Progenitor cell of endocrine pancreas (in vitro differentiated cells): ENCODE data around the gene TALDO1. TPM values are rescaled to one million over a fixed set of nuclear protein-coding genes. Genes with fewer than 3 reads are reported as not detected.

Experiments
- DNase-seq: peaks from one replicate; pipeline ENCODE4 v3.0.0; 2021; ENCODE audit warnings: low spot score; ENCODE audit not compliant: unreplicated experiment
- H3K27ac Mint-ChIP-seq: 2 replicates; pipeline ENCODE4 v1.8.0; 2021; ENCODE audit warnings: mild to moderate bottlenecking, moderate library complexity, mixed read lengths
- H3K27me3 Mint-ChIP-seq: 2 replicates; pipeline ENCODE4 v1.8.0; 2021; ENCODE audit warnings: mixed read lengths
- H3K36me3 Mint-ChIP-seq: 2 replicates; pipeline ENCODE4 v1.8.0; 2022; ENCODE audit warnings: mixed read lengths; ENCODE audit not compliant: insufficient read depth
- H3K4me1 Mint-ChIP-seq: 2 replicates; pipeline ENCODE4 v1.8.0; 2021; ENCODE audit warnings: low read depth, mixed read lengths
- H3K4me3 Mint-ChIP-seq: 2 replicates; pipeline ENCODE4 v1.8.0; 2021; ENCODE audit warnings: low read depth, mild to moderate bottlenecking, moderate library complexity, mixed read lengths
- H3K9me3 Mint-ChIP-seq: 2 replicates; pipeline ENCODE4 v1.8.0; 2021; ENCODE audit warnings: low read depth, mixed read lengths
- CTCF ChIP-seq: fragments of 200-600 bp; sonication (generic); IDR thresholded peaks from one replicate; pipeline ENCODE4 v1.5.0; 2021; ENCODE audit warnings: antibody characterized with exemption, mild to moderate bottlenecking; ENCODE audit not compliant: unreplicated experiment
- total RNA-seq: library from RNA; stranded (reverse); gene quantifications from 2 replicates; pipeline ENCODE4 v1.2.1, GENCODE V29; 2021

TALDO1 gene
- total RNA-seq, 1 donor from 2014 or later, result 112 TPM

- Mint-ChIP-seq H3K9me3 (no peaks in the 10 kb centered on the region), H3K4me3 (peak overlapping the region; percentile 60), H3K4me1 (peaks cover 16% of the 10 kb centered on the region), H3K27me3 (no peaks in the 10 kb centered on the region), H3K36me3 (peaks cover 1% of the 10 kb centered on the region), H3K27ac (peak overlapping the region; percentile 64)
- no peak for DNase-seq
- TF ChIP-seq CTCF, result no peak
These were observed 42.3 kb upstream of the TALDO1 start for GRCh38 chr11:704781-705645.

GRCh38 chr11:705646-706438 is 41.4 kb upstream of the TALDO1 start, which contains the start of gene EPS8L2:
TSS of gene EPS8L2 (plus strand) at chr11:706231. CDS start at chr11:709408, 3,177 bp downstream.
- H3K27ac Mint-ChIP-seq, result peak within 1 kb of the TSS; percentile 64
- H3K9me3 Mint-ChIP-seq, result no peaks in the 10 kb centered on the region
- peak within 1 kb of the TSS; percentile 72 for H3K4me3 Mint-ChIP-seq
- DNase-seq, result no peak
- H3K36me3 Mint-ChIP-seq, result peaks cover 1% of the 10 kb centered on the region
- H3K4me1 Mint-ChIP-seq, result peaks cover 21% of the 10 kb centered on the region
- H3K27me3 Mint-ChIP-seq, result no peaks in the 10 kb centered on the region
- no peak for TF ChIP-seq CTCF

- H3K27me3 Mint-ChIP-seq, result no peaks in the 10 kb centered on the region
- H3K36me3 Mint-ChIP-seq, result peaks cover 3% of the 10 kb centered on the region
- peak overlapping the region; percentile 72 for H3K4me3 Mint-ChIP-seq
- H3K9me3 Mint-ChIP-seq, result no peaks in the 10 kb centered on the region
- no peak for TF ChIP-seq CTCF
- peaks cover 25% of the 10 kb centered on the region for H3K4me1 Mint-ChIP-seq
- DNase-seq, result no peak
- H3K27ac Mint-ChIP-seq, result no peak overlapping the region
These were observed 40.8 kb upstream of the TALDO1 start for GRCh38 chr11:706439-706956.

GRCh38 chr11:706957-707816 is 40.1 kb upstream of the TALDO1 start:
- H3K4me1 Mint-ChIP-seq, result peaks cover 25% of the 10 kb centered on the region
- no peaks in the 10 kb centered on the region for H3K9me3 Mint-ChIP-seq
- H3K36me3 Mint-ChIP-seq, result peaks cover 1% of the 10 kb centered on the region
- TF ChIP-seq CTCF, result peak; percentile 49
- H3K27ac Mint-ChIP-seq, result peak overlapping the region; percentile 81
- no peaks in the 10 kb centered on the region for H3K27me3 Mint-ChIP-seq
- DNase-seq, result no peak
- peak overlapping the region; percentile 67 for H3K4me3 Mint-ChIP-seq
